ENCODE results near the gene WDR70.
"Not testable (repeated sequence)": the region's sequence is repeated elsewhere in the genome, so short reads cannot be mapped to it uniquely, and the experiment has no call there.

WDR70 gene

GRCh38 chr5:37645707-37646106 lies 266.6 kb downstream of the WDR70 start:
- H3K27me3 ChIP-seq (ENCODE audit: insufficient read depth, low read length, poor library complexity, severe bottlenecking): no peaks in the 10 kb centered on the region
- no peaks in the 10 kb centered on the region for H3K79me2 ChIP-seq (ENCODE audit: insufficient read depth, low read length)
- TF ChIP-seq CTCF (conservative IDR thresholded peaks at IDR 0.05; ENCODE audit: low read length): no peak
- no peak for TF ChIP-seq EZH2phosphoT487 (IDR thresholded peaks at IDR 0.05; ENCODE audit: borderline replicate concordance)
- no peaks in the 10 kb centered on the region for H3K9me2 ChIP-seq (replicated peaks; ENCODE audit: low read depth, low read length)
- H3K36me3 ChIP-seq (ENCODE audit: insufficient read depth, low read length): no peaks in the 10 kb centered on the region
- no peak overlapping the region for H3K4me2 ChIP-seq (ENCODE audit: low read depth, low read length, poor library complexity, severe bottlenecking)
- no peaks in the 10 kb centered on the region for H3K4me1 ChIP-seq (ENCODE audit: insufficient read depth, low read length, poor library complexity, severe bottlenecking)
- no peak overlapping the region for H3K9ac ChIP-seq (ENCODE audit: low read depth, low read length, poor library complexity, severe bottlenecking)
- H3K4me3 ChIP-seq (ENCODE audit: low read length, poor library complexity, severe bottlenecking): no peak overlapping the region
- peaks cover 6% of the 10 kb centered on the region; the same call in 1 of the 2 replicates for H3K9me3 ChIP-seq (ENCODE audit: insufficient read depth, low read depth, low read length)
- no peaks in the 10 kb centered on the region for H4K20me1 ChIP-seq (ENCODE audit: insufficient read depth, low read length, poor library complexity, severe bottlenecking)
- no peak overlapping the region for H2AFZ ChIP-seq (ENCODE audit: low read length)
- H3F3A ChIP-seq (ENCODE audit: low read depth): no peaks in the 10 kb centered on the region

- not testable (repeated sequence) for H3K36me3 ChIP-seq (ENCODE audit: insufficient read depth, low read length); H4K20me1 ChIP-seq (ENCODE audit: insufficient read depth, low read length, poor library complexity, severe bottlenecking); H3K9me2 ChIP-seq (replicated peaks; ENCODE audit: low read depth, low read length); H3K9me3 ChIP-seq (ENCODE audit: insufficient read depth, low read depth, low read length); H3K27me3 ChIP-seq (ENCODE audit: insufficient read depth, low read length, poor library complexity, severe bottlenecking); H2AFZ ChIP-seq (ENCODE audit: low read length); H3K79me2 ChIP-seq (ENCODE audit: insufficient read depth, low read length); H3F3A ChIP-seq (ENCODE audit: low read depth); H3K4me3 ChIP-seq (ENCODE audit: low read length, poor library complexity, severe bottlenecking); H3K4me2 ChIP-seq (ENCODE audit: low read depth, low read length, poor library complexity, severe bottlenecking); H3K9ac ChIP-seq (ENCODE audit: low read depth, low read length, poor library complexity, severe bottlenecking); H3K4me1 ChIP-seq (ENCODE audit: insufficient read depth, low read length, poor library complexity, severe bottlenecking)
Measured at GRCh38 chr5:37654566-37654965, 275.4 kb downstream of the WDR70 start.

GRCh38 chr5:37657046-37657445 lies 277.9 kb downstream of the WDR70 start:
- Histone ChIP-seq H3K4me2 (ENCODE audit: low read depth, low read length, poor library complexity, severe bottlenecking) (no peak overlapping the region), H3K9me3 (ENCODE audit: insufficient read depth, low read depth, low read length) (no peaks in the 10 kb centered on the region; the same call in 1 of the 2 replicates), H4K20me1 (ENCODE audit: insufficient read depth, low read length, poor library complexity, severe bottlenecking) (no peaks in the 10 kb centered on the region), H3K79me2 (ENCODE audit: insufficient read depth, low read length) (no peaks in the 10 kb centered on the region), H3K9me2 (replicated peaks; ENCODE audit: low read depth, low read length) (no peaks in the 10 kb centered on the region), H3K36me3 (ENCODE audit: insufficient read depth, low read length) (no peaks in the 10 kb centered on the region), H3K4me1 (ENCODE audit: insufficient read depth, low read length, poor library complexity, severe bottlenecking) (no peaks in the 10 kb centered on the region), H2AFZ (ENCODE audit: low read length) (no peak overlapping the region), H3K4me3 (ENCODE audit: low read length, poor library complexity, severe bottlenecking) (no peak overlapping the region), H3K27me3 (ENCODE audit: insufficient read depth, low read length, poor library complexity, severe bottlenecking) (no peaks in the 10 kb centered on the region), H3F3A (ENCODE audit: low read depth) (no peaks in the 10 kb centered on the region), H3K9ac (ENCODE audit: low read depth, low read length, poor library complexity, severe bottlenecking) (no peak overlapping the region)
- TF ChIP-seq CTCF (conservative IDR thresholded peaks at IDR 0.05; ENCODE audit: low read length): no peak
- TF ChIP-seq EZH2phosphoT487 (IDR thresholded peaks at IDR 0.05; ENCODE audit: borderline replicate concordance): no peak

DNA sequence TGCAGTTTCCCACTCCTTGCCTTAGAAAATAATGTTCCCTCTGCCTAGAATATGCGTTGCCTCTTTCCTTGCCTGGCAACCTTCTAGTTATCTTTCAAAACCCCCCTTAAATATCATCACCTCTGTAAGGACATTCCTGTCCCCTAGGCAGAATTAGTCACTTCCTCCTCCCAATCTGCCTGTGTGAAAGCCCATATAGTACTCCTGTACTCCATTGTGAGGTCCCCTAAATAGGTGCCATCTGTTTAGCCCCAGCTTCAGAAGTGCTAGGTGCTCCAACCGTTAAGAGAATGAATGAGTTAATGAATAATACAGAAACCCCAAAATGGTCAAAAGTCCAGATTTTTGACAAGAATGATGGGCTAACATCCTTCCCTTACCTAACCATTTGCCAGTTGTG lies 279.3 kb downstream of the WDR70 start:
- H3K36me3 ChIP-seq (ENCODE audit: insufficient read depth, low read length): no peaks in the 10 kb centered on the region
- H3K9me3 ChIP-seq (ENCODE audit: insufficient read depth, low read depth, low read length): no peaks in the 10 kb centered on the region; the same call in 1 of the 2 replicates
- no peak overlapping the region for H3K4me2 ChIP-seq (ENCODE audit: low read depth, low read length, poor library complexity, severe bottlenecking)
- H3K4me3 ChIP-seq (ENCODE audit: low read length, poor library complexity, severe bottlenecking): no peak overlapping the region
- TF ChIP-seq CTCF (conservative IDR thresholded peaks at IDR 0.05; ENCODE audit: low read length): no peak
- TF ChIP-seq EZH2phosphoT487 (IDR thresholded peaks at IDR 0.05; ENCODE audit: borderline replicate concordance): no peak
- H3F3A ChIP-seq (ENCODE audit: low read depth): no peaks in the 10 kb centered on the region
- no peaks in the 10 kb centered on the region for H3K79me2 ChIP-seq (ENCODE audit: insufficient read depth, low read length)
- H3K27me3 ChIP-seq (ENCODE audit: insufficient read depth, low read length, poor library complexity, severe bottlenecking): no peaks in the 10 kb centered on the region
- no peak overlapping the region for H2AFZ ChIP-seq (ENCODE audit: low read length)
- no peaks in the 10 kb centered on the region for H3K4me1 ChIP-seq (ENCODE audit: insufficient read depth, low read length, poor library complexity, severe bottlenecking)
- no peaks in the 10 kb centered on the region for H3K9me2 ChIP-seq (replicated peaks; ENCODE audit: low read depth, low read length)
- H3K9ac ChIP-seq (ENCODE audit: low read depth, low read length, poor library complexity, severe bottlenecking): no peak overlapping the region
- H4K20me1 ChIP-seq (ENCODE audit: insufficient read depth, low read length, poor library complexity, severe bottlenecking): no peaks in the 10 kb centered on the region

All from Loucy (cell line).